HG02759 (cell line): ENCODE data around the gene LGMN.
"Not testable (repeated sequence)": the region's sequence is repeated elsewhere in the genome, so short reads cannot be mapped to it uniquely, and the experiment has no call there.

Source experiments
- ATAC-seq: cut with Tn5 transposase; IDR thresholded peaks from one replicate; pipeline ENCODE4 v1.9.1; 2021; ENCODE audit warnings: mild to moderate bottlenecking, moderate library complexity; ENCODE audit not compliant: unreplicated experiment

Gene LGMN

DNA sequence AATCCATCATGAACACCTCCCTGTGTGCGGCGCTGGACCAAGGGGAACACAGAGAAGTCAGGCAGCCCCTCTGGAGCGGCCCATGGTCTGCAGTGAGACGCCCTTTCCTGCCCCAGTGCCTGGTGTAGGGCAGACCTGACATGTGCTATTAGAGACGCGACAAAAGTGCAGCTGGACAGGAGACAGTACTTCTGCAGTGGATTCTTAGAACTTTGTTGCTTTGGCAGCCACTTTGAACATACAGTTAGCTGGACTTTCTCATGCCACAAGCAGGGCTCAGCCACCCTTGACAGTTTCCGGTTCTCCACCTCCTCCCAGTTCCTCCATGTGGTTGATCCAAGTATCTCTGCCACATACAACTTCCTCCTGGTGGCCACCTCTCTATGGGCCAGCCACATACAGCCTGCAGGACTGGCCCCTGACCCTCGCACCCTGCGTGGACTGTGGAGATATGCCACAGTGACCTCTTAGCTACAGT lies 45.9 kb downstream of the LGMN start:
- ATAC-seq: no peak

- no peak for ATAC-seq
Measured at GRCh38 chr14:92701826-92702225, 46.6 kb downstream of the LGMN start.

- no peak for ATAC-seq
Measured at GRCh38 chr14:92698393-92698792, 50.0 kb downstream of the LGMN start.

GRCh38 chr14:92696366-92696765 lies 52.1 kb downstream of the LGMN start:
- no peak for ATAC-seq

DNA sequence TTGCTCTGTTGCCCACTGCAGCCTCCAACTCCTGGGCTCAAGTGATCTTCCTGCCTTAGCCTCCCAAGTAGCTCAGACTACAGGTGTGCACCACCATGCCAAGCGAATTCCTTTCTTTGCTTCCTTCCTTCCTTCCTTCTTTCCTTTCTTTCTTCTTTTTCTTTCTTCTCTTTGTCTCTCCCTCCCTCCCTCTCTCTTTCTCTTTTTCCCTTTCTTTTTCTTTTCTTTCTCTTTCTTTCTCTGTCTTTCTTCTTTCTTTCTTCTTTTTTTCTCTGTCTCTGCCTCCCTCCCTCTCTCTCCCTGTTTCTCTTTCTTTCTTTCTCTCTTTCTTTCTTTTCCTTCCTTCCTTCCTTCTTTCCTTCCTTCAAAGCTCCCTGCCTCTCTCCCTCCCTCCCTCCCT lies 52.9 kb downstream of the LGMN start:
- ATAC-seq: no peak

- ATAC-seq: no peak
Measured at GRCh38 chr14:92694807-92695206, 53.6 kb downstream of the LGMN start.

- ATAC-seq: no peak
Measured at GRCh38 chr14:92693998-92694795, 54.2 kb downstream of the LGMN start.

DNA sequence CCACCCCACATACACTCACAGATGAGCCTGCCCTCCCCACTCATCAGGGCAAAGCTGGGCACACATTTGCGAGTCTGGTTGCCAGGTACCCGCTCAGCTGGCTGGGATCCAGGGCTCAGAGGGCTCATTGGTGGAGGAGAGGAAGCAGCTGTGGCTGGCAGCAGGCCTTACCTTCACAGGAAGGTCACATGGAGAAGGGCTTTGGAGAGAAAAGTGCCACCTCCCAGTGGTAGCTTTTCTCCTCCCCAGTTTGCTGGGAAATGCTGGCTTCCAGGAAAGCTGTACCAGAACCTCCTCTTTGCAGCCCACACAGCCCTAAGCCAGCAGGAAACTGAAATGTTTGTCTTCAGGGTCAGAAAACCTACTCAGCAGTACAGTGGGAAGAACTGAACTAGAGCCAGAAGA lies 55.6 kb downstream of the LGMN start:
- ATAC-seq: no peak

DNA sequence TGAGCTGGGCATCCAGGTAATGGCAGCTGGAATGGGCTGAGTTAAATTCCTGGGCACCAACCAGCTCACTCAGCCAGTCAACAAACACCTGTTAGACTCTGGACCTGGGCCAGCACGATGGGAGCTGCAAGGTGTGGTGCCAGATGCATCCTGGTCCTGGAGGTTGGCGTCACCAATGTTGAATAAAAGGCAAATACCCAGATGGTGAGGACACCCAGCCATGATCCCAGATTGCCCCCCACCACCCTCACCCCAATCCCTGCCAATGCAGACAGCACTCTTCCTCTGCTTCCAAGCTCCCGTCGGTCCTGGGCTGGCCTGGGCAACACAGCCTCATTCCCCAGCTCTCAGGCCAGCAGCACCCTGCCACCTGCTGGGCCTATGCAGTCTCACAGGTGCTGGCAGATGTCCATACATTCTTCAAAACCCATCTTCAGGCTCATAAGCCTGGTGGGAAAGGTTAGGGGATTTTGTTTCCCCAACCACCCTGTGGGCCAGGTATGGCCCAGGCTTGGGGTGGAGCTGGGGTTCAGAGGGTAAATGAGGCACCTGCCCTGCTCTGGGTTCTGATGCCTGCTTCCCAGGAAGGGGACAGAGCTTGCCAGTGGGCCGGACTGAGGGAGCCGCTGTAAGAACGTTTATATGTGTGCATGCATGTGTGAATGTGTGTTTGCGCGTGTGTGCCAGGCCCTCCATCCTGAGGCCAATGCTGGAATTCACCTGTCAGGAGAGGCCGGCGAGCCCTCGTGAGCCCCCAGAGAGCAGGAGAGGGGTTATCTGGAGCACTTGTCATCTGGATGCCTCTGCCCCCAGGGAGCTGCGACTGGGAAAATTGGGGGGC lies 58.0 kb downstream of the LGMN start:
- ATAC-seq: no peak

GRCh38 chr14:92688434-92689375 lies 59.7 kb downstream of the LGMN start:
- ATAC-seq: no peak

- ATAC-seq: no peak
Measured at GRCh38 chr14:92687681-92688433, 60.6 kb downstream of the LGMN start.

- ATAC-seq: peak; percentile 59
Measured at GRCh38 chr14:92686900-92687427, 61.5 kb downstream of the LGMN start.

DNA sequence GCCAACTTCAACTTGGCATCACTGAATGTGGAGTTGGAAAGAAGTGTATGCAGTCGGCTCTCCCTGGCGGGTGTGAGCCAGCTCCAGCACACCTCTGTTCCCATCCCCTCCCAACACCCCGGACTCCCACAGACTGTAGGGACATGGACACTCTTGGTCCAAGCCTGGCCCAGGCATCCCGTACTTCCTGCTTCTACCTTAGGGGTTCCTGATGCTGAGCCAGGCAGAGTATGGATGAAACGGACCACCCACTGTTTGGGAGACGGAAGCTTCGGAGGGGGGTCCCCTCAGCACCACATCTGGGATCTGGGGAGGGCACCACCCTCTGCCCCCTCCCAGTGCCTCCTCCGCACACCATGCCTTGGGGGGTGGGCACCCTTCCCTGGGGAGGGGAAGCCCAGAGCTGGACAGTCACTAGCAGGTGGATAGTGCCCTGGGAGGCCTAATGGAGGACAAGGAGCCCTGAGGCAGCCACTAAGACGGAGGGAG lies 62.0 kb downstream of the LGMN start:
- no peak for ATAC-seq

- ATAC-seq: no peak
Measured at GRCh38 chr14:92685784-92686355, 62.6 kb downstream of the LGMN start.

- ATAC-seq: no peak
Measured at GRCh38 chr14:92684801-92685560, 63.4 kb downstream of the LGMN start.

GRCh38 chr14:92683041-92683440 lies 65.4 kb downstream of the LGMN start:
- ATAC-seq: no peak

DNA sequence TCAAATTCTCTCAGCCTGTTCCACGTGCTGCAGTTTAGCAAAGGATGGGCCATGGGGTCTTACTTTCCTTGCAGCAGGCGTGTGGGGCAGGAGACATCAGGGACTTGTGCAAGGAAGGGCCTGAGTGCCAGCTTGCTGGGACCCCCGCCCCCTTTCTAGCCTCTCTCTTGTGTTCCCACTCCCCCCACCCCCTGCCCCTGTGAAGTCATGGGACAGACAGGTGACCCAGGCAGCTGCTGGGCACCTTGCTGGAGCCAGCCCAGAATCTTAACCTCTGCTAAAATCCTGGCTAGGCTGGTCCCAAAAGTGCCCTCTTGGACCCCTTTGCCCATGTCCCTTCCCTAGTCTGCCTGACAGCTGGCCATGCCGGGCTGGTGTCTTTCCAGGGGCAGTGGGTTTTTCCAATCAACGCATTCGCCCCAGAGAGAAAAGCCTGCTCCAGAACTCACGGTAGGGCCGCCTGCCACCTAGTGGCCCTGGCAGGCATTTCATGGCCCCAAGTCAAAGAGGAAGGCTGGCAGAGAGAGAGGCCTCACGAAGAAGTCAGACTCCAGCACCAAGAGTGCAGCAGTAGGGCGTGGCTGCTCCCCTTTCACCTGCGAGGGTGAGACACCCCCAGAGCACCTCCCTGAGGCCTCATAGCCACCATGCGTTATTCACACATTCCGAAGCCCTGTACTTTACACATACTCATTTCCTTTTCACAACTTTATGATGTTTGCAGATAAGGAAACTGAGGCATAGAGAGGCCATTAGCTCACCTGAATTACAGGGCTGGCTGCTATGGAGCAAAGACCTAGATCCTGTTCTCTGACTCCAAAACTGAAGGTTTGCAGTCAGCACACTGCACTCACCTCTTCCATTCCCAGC lies 67.4 kb downstream of the LGMN start:
- no peak for ATAC-seq

DNA sequence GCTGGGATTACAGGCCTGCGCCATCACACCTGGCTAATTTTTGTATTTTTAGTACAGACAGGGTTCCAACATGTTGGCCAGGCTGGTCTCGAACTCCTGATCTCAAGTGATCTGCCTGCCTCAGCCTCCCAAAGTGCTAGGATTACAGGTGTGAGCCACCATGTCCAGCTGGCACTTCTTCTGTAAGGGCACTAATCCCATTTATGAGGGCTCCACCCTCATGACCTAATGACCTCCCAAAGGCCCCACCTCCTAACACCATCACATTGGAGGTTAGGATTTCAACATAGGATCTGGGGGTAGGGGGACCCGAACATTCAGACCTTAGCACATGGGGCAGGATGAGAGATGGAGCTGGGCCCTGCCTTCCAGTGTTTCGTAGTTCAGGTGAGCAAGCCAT lies 68.1 kb downstream of the LGMN start:
- not testable (repeated sequence) for ATAC-seq
